ENCODE data around the gene FAM111B.

DNA sequence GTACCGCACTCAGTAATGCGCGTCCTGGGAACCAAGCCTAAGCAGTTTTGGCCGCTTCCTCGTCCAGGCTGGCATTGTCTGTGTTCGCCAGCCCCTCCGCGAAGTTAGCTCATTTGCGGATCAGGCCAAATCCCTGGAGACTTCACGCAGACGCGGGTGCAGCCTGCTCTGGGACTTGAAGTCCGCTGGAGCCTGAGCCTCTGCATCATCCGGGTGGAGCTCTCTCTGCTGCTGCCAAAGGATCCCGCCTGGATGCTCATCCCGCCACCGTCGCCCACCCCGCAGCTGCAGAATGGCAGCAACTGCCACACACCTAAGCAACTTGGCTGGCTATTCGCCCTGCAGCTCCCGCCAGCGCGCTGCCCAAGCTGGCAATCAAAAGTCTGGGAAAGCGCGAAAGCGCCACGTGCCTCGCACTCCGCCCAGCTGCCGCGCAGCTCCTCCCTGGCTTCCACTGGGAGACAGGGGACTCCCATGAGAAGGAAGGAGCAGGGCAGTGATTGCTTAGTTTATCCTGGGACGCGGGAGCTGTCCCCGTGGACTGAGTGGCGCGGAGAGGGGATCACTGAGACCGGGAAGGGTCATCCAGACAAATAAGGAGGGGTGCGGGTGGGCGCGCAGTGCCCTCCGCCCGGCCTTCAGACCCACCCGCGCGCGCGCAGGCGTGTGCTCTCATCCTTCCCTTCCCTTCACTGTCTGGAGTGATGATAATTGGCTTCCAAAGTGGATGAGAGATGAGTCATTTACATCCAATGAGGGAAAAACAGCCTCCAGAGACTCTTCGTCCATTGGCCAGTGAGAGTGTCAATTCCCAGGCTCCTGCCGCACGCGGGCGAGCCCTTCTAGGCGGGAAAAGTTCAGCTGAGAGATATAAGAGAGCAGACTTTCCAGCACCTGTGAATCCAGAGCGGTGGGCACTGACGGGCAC, 44.2 kb upstream of the FAM111B start:
- TF ChIP-seq, protein P1, sequence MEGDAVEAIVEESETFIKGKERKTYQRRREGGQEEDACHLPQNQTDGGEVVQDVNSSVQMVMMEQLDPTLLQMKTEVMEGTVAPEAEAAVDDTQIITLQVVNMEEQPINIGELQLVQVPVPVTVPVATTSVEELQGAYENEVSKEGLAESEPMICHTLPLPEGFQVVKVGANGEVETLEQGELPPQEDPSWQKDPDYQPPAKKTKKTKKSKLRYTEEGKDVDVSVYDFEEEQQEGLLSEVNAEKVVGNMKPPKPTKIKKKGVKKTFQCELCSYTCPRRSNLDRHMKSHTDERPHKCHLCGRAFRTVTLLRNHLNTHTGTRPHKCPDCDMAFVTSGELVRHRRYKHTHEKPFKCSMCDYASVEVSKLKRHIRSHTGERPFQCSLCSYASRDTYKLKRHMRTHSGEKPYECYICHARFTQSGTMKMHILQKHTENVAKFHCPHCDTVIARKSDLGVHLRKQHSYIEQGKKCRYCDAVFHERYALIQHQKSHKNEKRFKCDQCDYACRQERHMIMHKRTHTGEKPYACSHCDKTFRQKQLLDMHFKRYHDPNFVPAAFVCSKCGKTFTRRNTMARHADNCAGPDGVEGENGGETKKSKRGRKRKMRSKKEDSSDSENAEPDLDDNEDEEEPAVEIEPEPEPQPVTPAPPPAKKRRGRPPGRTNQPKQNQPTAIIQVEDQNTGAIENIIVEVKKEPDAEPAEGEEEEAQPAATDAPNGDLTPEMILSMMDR (IDR thresholded peaks at IDR 0.05): no peak
- TF ChIP-seq POLR2A (IDR thresholded peaks at IDR 0.05): no peak
